PC-3 (cell line): ENCODE measurements around the gene ACAN.

Experiments
- CTCF ChIP-seq: fragments of 300-600 bp; sonication (generic); conservative IDR thresholded peaks from 2 replicates; pipeline ENCODE4 v1.5.1; 2017; ENCODE audit warnings: antibody characterized with exemption, low read depth, mild to moderate bottlenecking, low read length
- EZH2 ChIP-seq: fragments of 300-600 bp; sonication (generic); IDR thresholded peaks from one replicate; pipeline ENCODE4 v1.6.1; 2017; ENCODE audit warnings: antibody characterized with exemption, mild to moderate bottlenecking, low read length; ENCODE audit not compliant: unreplicated experiment

GRCh38 chr15:88835119-88835518 lies 31.9 kb downstream of the ACAN start:
- TF ChIP-seq CTCF: no peak
- no peak for TF ChIP-seq EZH2
